HCT116 (cell line): ENCODE measurements around the gene CSNK2A2.

Experiments
- CTCF ChIP-seq, 3 experiments: fragments of 200-600 bp in 1 of 3; sonication (generic) in 1 of 3; IDR thresholded peaks in 2 of 3; conservative IDR thresholded peaks in 1 of 3; 2 replicates each; pipeline ENCODE4 v1.5.1; 2012 to 2017; ENCODE audit warnings: low read depth in 2 of 3, low read length in 2 of 3, antibody characterized with exemption in 1 of 3, borderline replicate concordance in 1 of 3, control low read depth in 1 of 3, mild to moderate bottlenecking in 1 of 3, mixed read lengths in 1 of 3, mixed run types in 1 of 3, moderate library complexity in 1 of 3; ENCODE audit not compliant: insufficient read depth in 1 of 3
- EGR1 ChIP-seq: IDR thresholded peaks from 2 replicates; pipeline ENCODE4 v1.6.1; 2012; ENCODE audit warnings: low read depth
- ELF1 ChIP-seq: IDR thresholded peaks from 2 replicates; pipeline ENCODE4 v1.6.1; 2012; ENCODE audit warnings: low read depth, borderline replicate concordance
- EZH2 ChIP-seq: fragments of 200-600 bp; sonication (generic); IDR thresholded peaks from 2 replicates; pipeline ENCODE4 v1.6.1; 2017; ENCODE audit warnings: antibody characterized with exemption, mixed run types
- MAX ChIP-seq: IDR thresholded peaks from 2 replicates; pipeline ENCODE4 v1.6.1; 2012
- POLR2A ChIP-seq: IDR thresholded peaks from 2 replicates; pipeline ENCODE4 v1.7.0; 2011; ENCODE audit warnings: borderline replicate concordance; ENCODE audit not compliant: insufficient read depth, insufficient read length; ENCODE audit errors: extremely low read depth
- POLR2AphosphoS5 ChIP-seq: IDR thresholded peaks from 2 replicates; pipeline ENCODE4 v1.6.1; 2011; ENCODE audit warnings: mild to moderate bottlenecking, low read depth, low read length, moderate library complexity
- RAD21 ChIP-seq: IDR thresholded peaks from 2 replicates; pipeline ENCODE4 v1.6.1; 2012; ENCODE audit warnings: low read depth, mild to moderate bottlenecking
- SRF ChIP-seq: IDR thresholded peaks from 2 replicates; pipeline ENCODE4 v1.6.1; 2012; ENCODE audit warnings: low read depth
- TCF7L2 ChIP-seq: IDR thresholded peaks from 2 replicates; pipeline ENCODE4 v1.7.0; 2011; ENCODE audit warnings: borderline replicate concordance, inconsistent platforms; ENCODE audit not compliant: insufficient read depth, insufficient read length; ENCODE audit errors: extremely low read depth

- TF ChIP-seq CTCF (IDR thresholded peaks at IDR 0.05 in 2 of 3, conservative IDR thresholded peaks at IDR 0.05 in 1 of 3; ENCODE audit: borderline replicate concordance in 1 of 3, insufficient read depth in 1 of 3, low read depth in 2 of 3, low read length in 2 of 3): no peak
- no peak for TF ChIP-seq POLR2A
- no peak for TF ChIP-seq MAX
- no peak for TF ChIP-seq EZH2
- TF ChIP-seq SRF: no peak
- no peak for TF ChIP-seq POLR2AphosphoS5
- TF ChIP-seq RAD21: no peak
- no peak for TF ChIP-seq ELF1
- no peak for TF ChIP-seq EGR1
- TF ChIP-seq TCF7L2: no peak
Measured at GRCh38 chr16:58158725-58159124, 39.2 kb downstream of the CSNK2A2 start.
